Neural cell (in vitro differentiated cells): ENCODE data around the gene DHFR2. TPM values are rescaled to one million over a fixed set of nuclear protein-coding genes. Genes with fewer than 3 reads are reported as not detected.

ENCODE experiments used
- H2AFZ ChIP-seq: fragments of 200-600, 300-800 bp; sonication (generic), shearing (Covaris generic); 2 replicates; pipeline ENCODE4 v1.6.0; 2014; ENCODE audit warnings: low read depth, mild to moderate bottlenecking, antibody characterized with exemption, low read length, moderate library complexity
- H3F3A ChIP-seq: fragments of 200-600 bp; shearing (Covaris generic); 2 replicates; pipeline ENCODE4 v1.6.1; 2016; ENCODE audit warnings: mild to moderate bottlenecking, moderate library complexity, mixed read lengths, antibody characterized with exemption, low read length; ENCODE audit not compliant: insufficient read depth, poor library complexity, severe bottlenecking
- H3K27ac ChIP-seq: fragments of 200-600, 300-800 bp; sonication (generic), shearing (Covaris generic); 2 replicates; pipeline ENCODE4 v1.5.1; 2014; ENCODE audit warnings: mild to moderate bottlenecking, low read length, moderate library complexity
- H3K27me3 ChIP-seq: fragments of 300-800, 200-600 bp; sonication (generic), shearing (Covaris generic); 2 replicates; pipeline ENCODE4 v1.6.0; 2014; ENCODE audit warnings: mild to moderate bottlenecking, low read depth, low read length, moderate library complexity; ENCODE audit not compliant: insufficient read depth
- H3K36me3 ChIP-seq: fragments of 300-800, 200-600 bp; sonication (generic), shearing (Covaris generic); 2 replicates; pipeline ENCODE4 v1.5.1; 2014; ENCODE audit warnings: mild to moderate bottlenecking, antibody characterized with exemption, low read length, moderate library complexity; ENCODE audit not compliant: insufficient read depth
- H3K4me2 ChIP-seq: fragments of 300-800, 200-600 bp; sonication (generic), shearing (Covaris generic); 2 replicates; pipeline ENCODE4 v1.6.0; 2014; ENCODE audit warnings: mild to moderate bottlenecking, low read length
- H3K4me3 ChIP-seq: fragments of 300-800, 200-600 bp; sonication (generic), shearing (Covaris generic); 2 replicates; pipeline ENCODE4 v1.5.1; 2014; ENCODE audit warnings: mild to moderate bottlenecking, low read length, moderate library complexity
- H3K79me2 ChIP-seq: fragments of 200-600 bp; shearing (Covaris generic); replicated peaks from 2 replicates; pipeline ENCODE4 v1.6.0; 2014; ENCODE audit warnings: mild to moderate bottlenecking, low read length, moderate library complexity; ENCODE audit not compliant: insufficient read depth
- H3K9ac ChIP-seq: fragments of 300-800, 200-600 bp; sonication (generic), shearing (Covaris generic); 2 replicates; pipeline ENCODE4 v1.6.1; 2016; ENCODE audit warnings: mild to moderate bottlenecking, low read length, mixed read lengths
- H3K9me2 ChIP-seq: fragments of 200-600 bp; shearing (Covaris generic); 2 replicates; pipeline ENCODE4 v1.6.1; 2016; ENCODE audit warnings: mild to moderate bottlenecking, low read length, mixed read lengths; ENCODE audit not compliant: insufficient read depth
- H3K9me3 ChIP-seq: fragments of 200-600, 300-800 bp; sonication (generic), shearing (Covaris generic); 2 replicates; pipeline ENCODE4 v1.6.1; 2016; ENCODE audit warnings: mild to moderate bottlenecking, mixed run types, low read length, moderate library complexity, mixed read lengths
- H4K20me1 ChIP-seq: fragments of 200-600 bp; shearing (Covaris generic); 2 replicates; pipeline ENCODE4 v1.6.1; 2016; ENCODE audit warnings: mild to moderate bottlenecking, mixed run types; ENCODE audit not compliant: insufficient read depth
- CTCF ChIP-seq: fragments of 450-650 bp; IDR thresholded peaks from 2 replicates; pipeline ENCODE4 v1.5.1; 2014; ENCODE audit warnings: antibody characterized with exemption, mild to moderate bottlenecking, moderate library complexity; ENCODE audit not compliant: poor library complexity, severe bottlenecking
- EP300 ChIP-seq: fragments of 450-650 bp; conservative IDR thresholded peaks from 2 replicates; pipeline ENCODE4 v1.6.1; 2014; ENCODE audit warnings: antibody characterized with exemption, mild to moderate bottlenecking, moderate library complexity; ENCODE audit not compliant: poor library complexity, severe bottlenecking
- EZH2 ChIP-seq: fragments of 200-600, 300-800 bp; shearing (Covaris generic), sonication (generic); IDR thresholded peaks from 2 replicates; pipeline ENCODE4 v1.6.1; 2014; ENCODE audit warnings: antibody characterized with exemption, low read length, borderline replicate concordance, mild to moderate bottlenecking; ENCODE audit not compliant: insufficient read depth, poor library complexity, severe bottlenecking
- MXI1 ChIP-seq: fragments of 450-650 bp; conservative IDR thresholded peaks from 2 replicates; pipeline ENCODE4 v1.6.1; 2014; ENCODE audit warnings: antibody characterized with exemption, mild to moderate bottlenecking; ENCODE audit not compliant: poor library complexity, severe bottlenecking
- POLR2AphosphoS5 ChIP-seq: IDR thresholded peaks from 2 replicates; pipeline ENCODE4 v1.6.1; 2012
- RAD21 ChIP-seq: fragments of 450-650 bp; conservative IDR thresholded peaks from 2 replicates; pipeline ENCODE4 v1.6.1; 2014; ENCODE audit warnings: antibody characterized with exemption, mild to moderate bottlenecking, moderate library complexity
- REST ChIP-seq: IDR thresholded peaks from 2 replicates; pipeline ENCODE4 v1.6.1; 2012; ENCODE audit warnings: borderline replicate concordance
- SMC3 ChIP-seq: fragments of 450-650 bp; conservative IDR thresholded peaks from 2 replicates; pipeline ENCODE4 v1.6.1; 2014; ENCODE audit warnings: antibody characterized with exemption, mild to moderate bottlenecking, moderate library complexity; ENCODE audit not compliant: poor library complexity
- TAF1 ChIP-seq: IDR thresholded peaks from 2 replicates; pipeline ENCODE4 v1.6.1; 2012; ENCODE audit warnings: low read depth
- polyA plus RNA-seq: library from polyadenylated mRNA; depleted of rRNA; stranded (reverse); fragments of >200 nt; gene quantifications from 2 replicates; pipeline ENCODE4 v1.2.3, GENCODE V29; 2014

DHFR2 gene
- polyA plus RNA-seq, 1 donor from 2014 or later = 5.6 TPM

GRCh38 chr3:94043285-94043684 is 19.4 kb downstream of the DHFR2 start:
- TF ChIP-seq EZH2 (no peak), SMC3 (no peak), REST (no peak), TAF1 (no peak), EP300 (no peak), MXI1 (no peak), POLR2AphosphoS5 (no peak)
- H3K27me3 ChIP-seq = no peaks in the 10 kb centered on the region
- no peaks in the 10 kb centered on the region for H3K9me3 ChIP-seq
- H3F3A ChIP-seq = no peaks in the 10 kb centered on the region
- H3K9me2 ChIP-seq = no peaks in the 10 kb centered on the region
- no peaks in the 10 kb centered on the region for H4K20me1 ChIP-seq
- no peak overlapping the region for H3K9ac ChIP-seq
- H3K4me2 ChIP-seq = no peak overlapping the region
- H2AFZ ChIP-seq = no peak overlapping the region
- H3K36me3 ChIP-seq = peaks cover 10% of the 10 kb centered on the region
- no peak overlapping the region for H3K4me3 ChIP-seq
- no peak overlapping the region for H3K27ac ChIP-seq
- H3K79me2 ChIP-seq = no peaks in the 10 kb centered on the region

- Histone ChIP-seq H3K36me3 (peaks cover 15% of the 10 kb centered on the region), H3K9ac (no peak overlapping the region), H2AFZ (no peak overlapping the region), H3K27ac (no peak overlapping the region), H3K79me2 (no peaks in the 10 kb centered on the region), H3K9me3 (no peaks in the 10 kb centered on the region), H3F3A (no peaks in the 10 kb centered on the region), H4K20me1 (no peaks in the 10 kb centered on the region), H3K4me2 (no peak overlapping the region), H3K4me3 (no peak overlapping the region), H3K27me3 (no peaks in the 10 kb centered on the region), H3K9me2 (no peaks in the 10 kb centered on the region)
- TF ChIP-seq POLR2AphosphoS5 (no peak), MXI1 (no peak), RAD21 (no peak), REST (no peak), SMC3 (no peak), EP300 (no peak), TAF1 (no peak), EZH2 (no peak), CTCF (no peak)
Observed at GRCh38 chr3:94036909-94037507, 25.7 kb downstream of the DHFR2 start.
